HL-60 (cell line): ENCODE measurements around the gene HECW1.

Experiments used
- POLR2AphosphoS5 ChIP-seq: IDR thresholded peaks from 2 replicates; pipeline ENCODE4 v1.6.1; 2012; ENCODE audit warnings: low read depth
- SPI1 ChIP-seq: IDR thresholded peaks from 2 replicates; pipeline ENCODE4 v1.6.1; 2012; ENCODE audit warnings: low read depth, mild to moderate bottlenecking, borderline replicate concordance
- TF ChIP-seq, protein P1 (sequence below): IDR thresholded peaks from one replicate; pipeline ENCODE4 v1.5.1; 2011; ENCODE audit warnings: low read length, control low read depth, inconsistent platforms; ENCODE audit not compliant: insufficient read depth
- TF ChIP-seq, protein P2 (sequence below): IDR thresholded peaks from 2 replicates; pipeline ENCODE4 v1.6.1; 2012; ENCODE audit warnings: low read depth; ENCODE audit not compliant: insufficient replicate concordance

DNA sequence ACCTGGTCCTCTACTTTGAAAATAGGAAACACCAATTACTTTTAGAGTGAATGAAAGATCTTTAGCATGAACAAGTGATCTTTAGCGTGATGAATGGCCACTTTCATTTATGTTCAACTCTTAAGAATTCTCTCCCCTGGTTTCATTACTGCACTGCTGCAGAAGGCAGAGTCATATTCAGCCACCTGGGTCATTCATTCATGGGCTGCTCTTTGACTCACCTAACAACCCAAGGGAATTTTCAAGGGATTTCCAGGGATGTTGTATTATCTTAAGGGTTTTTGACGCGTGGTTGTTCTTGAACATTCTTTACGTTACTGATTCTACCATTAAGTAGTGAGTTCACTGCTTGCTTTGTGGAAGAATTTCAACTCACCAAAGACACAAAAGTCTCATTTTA lies 383.1 kb downstream of the HECW1 start:
- TF ChIP-seq, protein P1, sequence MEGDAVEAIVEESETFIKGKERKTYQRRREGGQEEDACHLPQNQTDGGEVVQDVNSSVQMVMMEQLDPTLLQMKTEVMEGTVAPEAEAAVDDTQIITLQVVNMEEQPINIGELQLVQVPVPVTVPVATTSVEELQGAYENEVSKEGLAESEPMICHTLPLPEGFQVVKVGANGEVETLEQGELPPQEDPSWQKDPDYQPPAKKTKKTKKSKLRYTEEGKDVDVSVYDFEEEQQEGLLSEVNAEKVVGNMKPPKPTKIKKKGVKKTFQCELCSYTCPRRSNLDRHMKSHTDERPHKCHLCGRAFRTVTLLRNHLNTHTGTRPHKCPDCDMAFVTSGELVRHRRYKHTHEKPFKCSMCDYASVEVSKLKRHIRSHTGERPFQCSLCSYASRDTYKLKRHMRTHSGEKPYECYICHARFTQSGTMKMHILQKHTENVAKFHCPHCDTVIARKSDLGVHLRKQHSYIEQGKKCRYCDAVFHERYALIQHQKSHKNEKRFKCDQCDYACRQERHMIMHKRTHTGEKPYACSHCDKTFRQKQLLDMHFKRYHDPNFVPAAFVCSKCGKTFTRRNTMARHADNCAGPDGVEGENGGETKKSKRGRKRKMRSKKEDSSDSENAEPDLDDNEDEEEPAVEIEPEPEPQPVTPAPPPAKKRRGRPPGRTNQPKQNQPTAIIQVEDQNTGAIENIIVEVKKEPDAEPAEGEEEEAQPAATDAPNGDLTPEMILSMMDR = no peak
- no peak for TF ChIP-seq SPI1
- TF ChIP-seq, protein P2, sequence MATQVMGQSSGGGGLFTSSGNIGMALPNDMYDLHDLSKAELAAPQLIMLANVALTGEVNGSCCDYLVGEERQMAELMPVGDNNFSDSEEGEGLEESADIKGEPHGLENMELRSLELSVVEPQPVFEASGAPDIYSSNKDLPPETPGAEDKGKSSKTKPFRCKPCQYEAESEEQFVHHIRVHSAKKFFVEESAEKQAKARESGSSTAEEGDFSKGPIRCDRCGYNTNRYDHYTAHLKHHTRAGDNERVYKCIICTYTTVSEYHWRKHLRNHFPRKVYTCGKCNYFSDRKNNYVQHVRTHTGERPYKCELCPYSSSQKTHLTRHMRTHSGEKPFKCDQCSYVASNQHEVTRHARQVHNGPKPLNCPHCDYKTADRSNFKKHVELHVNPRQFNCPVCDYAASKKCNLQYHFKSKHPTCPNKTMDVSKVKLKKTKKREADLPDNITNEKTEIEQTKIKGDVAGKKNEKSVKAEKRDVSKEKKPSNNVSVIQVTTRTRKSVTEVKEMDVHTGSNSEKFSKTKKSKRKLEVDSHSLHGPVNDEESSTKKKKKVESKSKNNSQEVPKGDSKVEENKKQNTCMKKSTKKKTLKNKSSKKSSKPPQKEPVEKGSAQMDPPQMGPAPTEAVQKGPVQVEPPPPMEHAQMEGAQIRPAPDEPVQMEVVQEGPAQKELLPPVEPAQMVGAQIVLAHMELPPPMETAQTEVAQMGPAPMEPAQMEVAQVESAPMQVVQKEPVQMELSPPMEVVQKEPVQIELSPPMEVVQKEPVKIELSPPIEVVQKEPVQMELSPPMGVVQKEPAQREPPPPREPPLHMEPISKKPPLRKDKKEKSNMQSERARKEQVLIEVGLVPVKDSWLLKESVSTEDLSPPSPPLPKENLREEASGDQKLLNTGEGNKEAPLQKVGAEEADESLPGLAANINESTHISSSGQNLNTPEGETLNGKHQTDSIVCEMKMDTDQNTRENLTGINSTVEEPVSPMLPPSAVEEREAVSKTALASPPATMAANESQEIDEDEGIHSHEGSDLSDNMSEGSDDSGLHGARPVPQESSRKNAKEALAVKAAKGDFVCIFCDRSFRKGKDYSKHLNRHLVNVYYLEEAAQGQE = no peak
- no peak for TF ChIP-seq POLR2AphosphoS5
